DMS53 treated with DMSO at 0.1 percent for 48 hours (cell line): Measurements from ENCODE around the gene AIG1.
A peak's percentile ranks its signal among the peaks of the same experiment; 100 is the strongest.

ENCODE experiments used
- DNase-seq: peaks from one replicate; lab custom pipeline; 2025; ENCODE audit not compliant: unreplicated experiment; lab: John Stamatoyannopoulos, UW

AIG1 gene

DNA sequence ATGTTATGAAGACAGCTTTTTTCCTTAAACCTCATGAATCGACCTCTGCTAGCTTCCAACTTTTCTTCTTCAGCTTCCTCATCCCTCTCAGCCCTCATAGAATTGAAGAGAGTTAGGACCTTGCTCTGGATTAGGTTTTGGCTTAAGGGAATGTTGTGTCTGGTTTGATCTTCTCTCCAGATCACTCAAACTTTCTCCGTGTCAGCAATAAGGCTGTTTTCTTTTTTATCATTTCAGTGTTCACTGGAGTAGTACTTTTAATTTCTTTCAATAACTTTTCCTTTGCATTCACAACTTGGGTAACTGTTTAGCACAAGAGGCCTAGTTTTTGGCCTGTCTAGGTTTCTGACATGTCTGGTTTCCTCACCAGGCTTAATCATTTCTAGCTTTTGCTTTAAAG is 32.6 kb downstream of the AIG1 start:
- DNase-seq = no peak

DNA sequence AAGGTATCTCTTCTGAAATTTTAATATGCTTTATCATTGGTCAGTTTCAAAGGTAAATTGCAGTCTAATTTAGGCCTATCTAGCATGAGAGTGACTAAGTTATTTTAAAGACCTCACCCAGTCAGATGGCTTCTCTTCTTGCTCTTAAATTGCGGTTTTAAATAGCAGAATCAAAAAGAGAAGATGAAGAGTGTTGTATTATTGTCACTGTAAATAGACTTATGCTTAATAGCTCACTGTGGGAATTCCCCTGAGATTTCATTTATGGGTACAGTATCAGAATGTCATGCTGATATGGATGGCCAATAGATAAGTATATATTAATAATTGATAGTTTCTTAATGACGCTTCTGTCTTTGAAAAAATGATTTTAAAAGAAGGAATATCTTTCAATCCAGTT is 35.7 kb downstream of the AIG1 start:
- no peak for DNase-seq

DNA sequence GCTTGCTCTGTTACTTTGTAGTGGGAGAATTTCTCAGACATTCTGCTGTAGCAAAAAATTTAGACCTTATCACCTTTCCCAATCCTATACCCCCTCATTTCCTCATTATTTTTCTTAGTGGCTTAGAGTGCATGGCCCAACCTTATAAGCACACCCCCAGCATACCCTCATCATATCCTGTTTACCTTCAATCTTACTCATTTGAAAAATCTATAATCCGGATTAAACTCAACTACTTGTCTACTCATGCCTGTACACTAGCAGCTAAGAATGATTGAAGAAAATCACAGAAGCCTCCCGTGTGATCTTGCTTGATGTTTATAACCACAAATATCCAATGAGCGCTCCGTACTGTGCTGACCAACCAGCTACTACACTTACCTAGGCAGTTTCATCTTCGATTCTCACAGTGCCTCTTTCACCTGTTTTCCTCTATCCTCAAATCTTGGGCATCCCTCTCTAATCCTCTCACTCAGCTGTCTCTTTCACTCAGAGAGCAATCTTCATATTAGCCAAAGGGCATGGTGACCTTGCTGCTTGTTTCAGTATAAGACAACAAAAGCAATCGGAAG is 36.6 kb downstream of the AIG1 start:
- DNase-seq = no peak

DNA sequence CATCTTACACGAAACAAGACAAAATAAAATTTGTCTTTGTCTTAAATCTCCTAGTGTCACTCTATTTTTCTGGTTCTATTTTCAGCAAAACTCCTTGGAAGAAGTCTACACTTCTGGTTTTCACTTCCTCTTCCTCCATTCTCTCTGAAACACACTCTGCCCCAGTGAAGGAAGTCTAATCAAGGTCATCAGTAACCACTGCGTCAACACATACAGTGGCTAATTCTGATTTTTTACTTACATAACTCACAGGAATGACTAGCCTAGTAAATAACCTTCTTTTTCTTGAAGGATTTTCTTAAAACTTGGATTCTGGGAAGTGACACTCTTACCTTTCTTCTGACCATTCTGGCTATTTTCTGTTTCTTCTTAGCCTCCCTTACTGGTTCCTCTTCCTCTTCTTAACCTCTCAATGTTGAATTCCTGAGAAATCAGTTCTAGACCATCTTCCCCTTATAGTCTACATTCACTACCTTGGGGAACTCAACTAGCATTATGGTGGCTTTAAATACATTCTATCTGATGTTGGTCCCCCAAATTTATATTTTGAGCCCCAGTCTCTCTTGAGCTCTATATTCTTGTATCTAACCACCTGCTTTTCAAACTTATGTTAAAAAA is 37.5 kb downstream of the AIG1 start:
- no peak for DNase-seq

DNA sequence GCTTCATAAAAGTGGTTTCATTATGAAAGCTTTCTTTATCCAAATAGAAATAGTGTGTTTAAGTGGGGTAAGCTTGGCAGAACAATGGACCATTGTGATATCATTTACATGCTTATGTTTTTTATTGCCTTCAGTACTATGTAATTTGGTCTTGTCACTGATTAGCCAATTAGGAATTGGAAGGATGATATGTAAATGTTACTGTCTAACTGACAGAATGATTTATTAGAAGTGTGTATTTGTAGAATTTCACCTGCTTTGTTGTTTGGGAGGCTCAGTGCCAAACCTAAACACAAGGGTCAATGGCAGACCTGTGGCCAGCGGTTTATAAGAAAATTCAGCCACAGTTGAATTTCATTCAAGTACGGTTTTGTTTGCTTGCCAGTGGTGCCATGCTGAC is 39.0 kb downstream of the AIG1 start:
- DNase-seq = no peak

DNA sequence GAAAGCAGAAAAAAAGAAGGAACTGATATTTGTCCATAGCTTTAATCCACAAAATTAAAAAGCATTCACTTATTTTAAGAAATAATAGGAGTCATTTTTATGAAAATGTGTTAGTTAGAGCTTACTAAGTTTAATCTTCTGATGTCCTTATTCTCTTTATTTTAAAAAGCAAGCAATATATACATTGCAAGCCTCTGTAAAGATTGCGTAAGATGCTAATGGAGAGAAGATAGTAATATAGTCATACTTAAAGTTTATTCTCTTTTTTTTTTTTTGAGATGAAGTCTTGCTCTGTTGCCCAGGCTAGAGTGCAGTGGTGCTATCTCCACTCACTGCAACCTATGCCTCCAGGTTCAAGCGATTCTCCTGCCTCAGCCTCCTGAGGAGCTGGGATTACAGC is 39.7 kb downstream of the AIG1 start:
- no peak for DNase-seq

DNA sequence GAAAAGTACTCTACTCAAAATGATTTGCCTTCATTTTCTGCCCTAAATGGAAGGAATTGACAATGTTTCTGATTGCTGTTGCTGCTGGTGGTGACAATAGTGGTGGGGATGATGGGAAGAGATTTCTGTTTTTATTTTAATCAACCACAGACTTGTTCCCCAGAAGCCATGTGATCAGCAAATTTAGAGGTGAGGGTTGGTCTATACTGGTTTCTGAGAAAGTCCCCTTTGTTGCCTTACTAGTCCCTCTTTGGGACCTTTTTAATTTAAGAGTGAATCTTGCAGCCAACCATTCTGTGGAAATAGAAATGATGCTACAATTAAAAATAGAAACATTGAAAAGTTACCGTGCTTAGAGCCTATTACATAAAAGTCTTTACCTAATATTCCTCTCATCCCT is 43.2 kb downstream of the AIG1 start:
- DNase-seq = no peak

DNA sequence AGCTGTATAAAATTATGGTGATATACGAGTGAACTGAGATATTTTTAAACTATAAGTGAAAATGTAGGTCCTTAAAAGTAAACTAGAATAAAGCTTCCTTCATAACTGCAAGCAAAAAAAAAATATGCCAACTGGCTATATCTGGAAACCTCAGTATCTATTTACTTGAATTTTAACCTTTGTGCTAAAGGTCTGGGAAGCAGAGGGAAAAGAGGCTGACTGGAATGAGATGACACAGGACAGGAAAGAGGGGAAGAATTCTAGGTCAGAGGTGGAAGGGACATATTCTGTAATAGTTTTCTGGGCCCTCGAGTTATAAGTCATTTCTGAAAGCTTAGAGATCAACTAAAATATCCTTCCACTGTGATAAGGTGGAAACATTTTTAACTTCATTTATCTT is 46.8 kb downstream of the AIG1 start:
- DNase-seq = no peak

DNA sequence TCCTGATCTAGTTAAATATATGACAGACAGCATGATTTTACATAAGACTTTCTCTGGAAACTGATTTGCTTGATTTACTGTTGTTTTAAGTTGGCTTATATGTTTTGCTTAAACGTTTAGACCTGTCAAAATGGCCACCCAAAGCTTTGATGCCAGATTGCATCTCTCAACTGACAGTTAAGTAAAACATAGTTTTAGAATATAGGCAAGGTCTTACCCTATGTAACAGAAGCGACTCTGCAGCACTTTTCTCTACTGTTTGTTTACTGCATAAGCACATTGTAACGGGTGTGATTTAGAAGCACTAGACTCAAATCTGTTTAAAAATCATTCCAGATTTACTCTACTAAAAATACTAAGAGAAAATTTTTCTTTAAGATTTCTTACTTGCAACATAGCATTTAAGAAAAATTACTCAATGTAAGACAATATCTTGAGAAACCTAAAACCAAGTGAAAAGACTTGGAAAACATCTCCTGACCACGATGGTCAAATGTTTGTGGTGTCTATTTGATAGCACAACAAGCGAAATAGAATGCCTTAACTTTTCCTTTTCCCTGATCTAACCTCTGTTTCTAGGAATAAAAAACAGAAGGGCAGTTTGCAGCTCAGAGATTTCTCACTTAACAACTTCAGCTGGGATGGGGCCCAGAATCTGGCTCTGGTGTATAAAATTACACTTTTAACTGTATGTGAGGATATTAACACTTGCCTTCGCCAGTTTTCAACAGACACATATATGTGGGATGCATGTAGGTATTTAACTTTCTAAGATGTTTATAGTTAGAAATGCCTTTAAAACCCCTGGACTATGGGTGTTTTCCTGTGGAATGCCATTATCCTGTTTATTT is 47.4 kb downstream of the AIG1 start:
- DNase-seq = no peak

DNA sequence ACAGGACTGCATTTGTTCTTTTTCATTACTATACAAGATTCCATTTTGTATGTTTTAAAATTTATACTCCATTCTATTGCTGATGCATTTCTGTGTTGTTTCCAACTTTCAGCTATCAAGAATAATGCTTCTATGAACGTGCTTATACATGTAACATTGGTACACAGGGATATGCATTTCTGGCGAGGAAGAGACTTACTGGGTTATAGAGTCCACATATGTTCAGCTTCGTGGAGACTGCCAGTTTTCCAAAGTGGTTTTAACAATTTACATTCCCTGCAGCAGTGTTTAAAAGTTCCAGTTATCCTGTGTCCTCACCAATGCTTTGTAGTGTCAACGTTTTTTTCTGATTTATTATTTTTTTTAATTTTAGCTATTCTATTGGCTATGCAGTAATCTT is 48.5 kb downstream of the AIG1 start:
- DNase-seq = no peak

DNA sequence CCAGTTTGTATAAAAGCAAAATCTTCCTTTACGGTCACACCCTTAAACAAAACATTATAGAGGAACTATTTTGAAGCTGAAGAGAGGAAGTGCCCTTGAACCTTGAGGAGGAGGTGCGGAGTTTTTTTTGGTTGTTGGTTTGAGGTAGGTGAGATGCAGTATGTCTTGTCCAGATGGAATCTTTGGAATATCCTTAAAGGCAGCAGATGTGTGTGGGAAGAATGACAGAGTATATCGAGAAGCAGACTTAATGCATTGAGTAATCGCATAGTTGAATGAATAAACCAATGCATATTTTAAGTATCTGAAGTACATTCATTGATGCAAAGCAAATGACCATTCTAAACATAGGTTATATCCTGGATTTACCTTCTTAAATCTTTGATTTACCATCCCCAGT is 49.9 kb downstream of the AIG1 start:
- no peak for DNase-seq

DNA sequence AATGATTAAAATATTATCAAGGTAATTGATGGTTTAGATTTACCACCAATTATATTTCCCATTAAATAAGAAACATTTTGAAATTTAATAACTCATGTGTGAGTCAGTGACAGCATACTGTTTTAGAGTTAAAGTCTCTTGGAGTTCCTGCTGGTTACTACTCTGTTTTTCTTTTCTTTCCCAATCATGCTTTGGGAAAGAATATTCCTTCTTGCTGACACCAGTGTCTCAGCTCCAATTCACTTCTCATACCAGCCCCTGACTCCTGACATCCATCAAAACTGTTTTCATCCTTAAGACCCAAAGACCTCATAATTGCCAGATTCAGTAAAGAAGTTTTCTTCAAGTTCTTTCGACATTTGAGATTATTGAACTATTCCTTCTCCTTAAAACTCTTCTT is 50.3 kb downstream of the AIG1 start:
- no peak for DNase-seq

DNA sequence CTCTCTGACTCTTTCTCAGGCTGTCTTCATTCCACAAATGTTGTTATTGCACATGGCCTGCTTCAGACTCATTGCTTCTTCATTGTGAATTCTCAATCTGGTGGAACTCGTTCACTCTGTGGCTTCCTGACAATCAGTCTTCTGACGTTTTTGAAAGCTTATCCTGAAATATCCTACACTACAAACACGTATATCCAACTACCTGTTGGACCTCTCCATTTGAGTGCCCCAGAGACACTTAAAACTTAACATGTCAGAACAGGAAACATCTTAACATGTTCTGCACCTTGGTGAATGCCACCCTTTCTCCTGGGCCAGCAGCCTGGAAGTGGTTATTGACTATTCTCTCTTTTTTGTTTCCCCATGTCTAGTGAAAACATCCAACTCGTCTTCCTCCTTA is 50.8 kb downstream of the AIG1 start:
- peak; percentile 3 for DNase-seq

DNA sequence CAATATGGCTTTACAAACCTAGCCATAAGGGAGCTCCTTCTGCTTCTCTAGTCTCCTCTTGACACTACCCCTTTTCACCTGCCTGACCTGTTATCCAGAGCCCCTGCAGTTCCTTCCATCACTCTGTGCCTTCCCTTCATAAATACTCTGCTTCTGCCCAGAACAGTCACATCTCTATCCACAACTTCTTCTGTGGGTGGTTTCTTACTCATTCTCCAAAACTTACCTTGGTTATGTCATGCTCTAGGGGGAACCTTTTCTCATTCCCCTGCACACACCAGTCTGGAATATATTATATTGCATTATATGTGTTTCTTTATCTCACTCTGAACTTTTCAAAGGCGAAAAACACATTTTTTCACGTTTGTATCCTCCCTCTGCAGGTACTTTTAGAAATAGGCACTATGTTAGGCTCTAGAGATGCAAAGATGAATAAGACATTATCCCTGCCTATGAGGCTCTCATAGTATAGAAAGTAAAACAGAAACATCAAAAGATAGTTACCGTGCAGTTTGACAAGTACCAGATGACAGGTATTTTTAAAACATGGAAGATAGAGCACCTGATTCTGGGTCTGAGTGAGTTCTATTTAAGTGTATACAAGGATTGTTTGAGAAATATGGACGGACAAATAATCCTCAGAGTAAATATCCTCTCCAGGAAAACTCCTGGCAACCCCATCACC is 51.5 kb downstream of the AIG1 start:
- no peak for DNase-seq

DNA sequence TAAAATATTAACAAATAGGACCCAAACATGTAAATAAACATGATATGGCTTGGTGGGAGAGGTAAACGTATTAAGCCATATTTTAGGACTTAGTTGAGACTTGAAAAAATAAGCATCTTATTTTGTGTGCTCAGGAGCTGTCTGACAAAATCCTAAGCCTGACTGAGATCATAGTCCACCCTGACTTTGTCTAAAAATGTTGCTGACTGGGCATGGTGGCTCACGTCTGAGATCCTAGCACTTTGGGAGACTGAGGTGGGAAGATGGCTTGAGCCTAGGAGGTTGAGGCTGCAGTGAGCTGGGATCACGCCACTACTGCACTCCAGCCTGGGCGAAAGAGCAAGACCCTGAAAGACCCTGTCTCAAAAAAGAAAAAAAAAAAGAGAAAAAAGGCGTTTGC is 52.1 kb downstream of the AIG1 start:
- no peak for DNase-seq

DNA sequence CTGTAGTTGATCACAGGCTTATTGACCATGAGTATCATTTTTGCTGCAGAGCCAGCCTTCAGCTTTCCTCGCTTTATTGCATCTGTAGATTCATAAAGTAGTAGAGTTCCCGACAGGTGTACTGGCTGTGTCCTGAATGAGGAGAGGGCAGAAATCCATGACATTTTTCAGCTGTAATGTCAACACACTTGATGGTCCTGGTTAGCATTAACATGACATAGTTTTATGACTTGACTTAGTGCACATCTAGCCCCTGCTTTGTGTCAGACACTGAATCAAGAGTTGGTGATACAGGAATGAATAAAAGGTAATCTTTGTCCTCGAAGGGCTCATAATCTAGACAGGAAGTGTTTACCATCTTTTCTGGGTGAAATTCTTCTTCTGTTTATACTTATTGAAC is 55.0 kb downstream of the AIG1 start:
- DNase-seq = no peak

DNA sequence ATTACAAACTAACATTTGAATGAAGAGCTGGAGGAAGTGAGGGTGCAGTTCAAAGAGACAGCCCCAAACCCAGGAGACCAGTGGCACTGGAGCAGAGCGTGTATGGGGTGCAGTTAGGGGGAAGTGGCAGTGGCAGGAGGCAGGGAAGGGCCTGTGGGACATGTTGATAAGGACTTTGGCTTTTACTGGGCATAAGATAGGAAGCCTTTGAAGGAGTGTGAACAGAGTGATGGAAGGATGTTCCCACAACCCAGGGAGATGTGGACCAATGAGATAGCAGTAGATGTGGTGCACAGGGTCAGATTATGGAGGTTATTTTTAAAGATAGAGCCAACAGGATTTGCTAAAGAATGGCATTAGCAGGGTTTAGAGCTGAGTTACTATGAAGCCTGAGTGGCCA is 56.4 kb downstream of the AIG1 start:
- no peak for DNase-seq

DNA sequence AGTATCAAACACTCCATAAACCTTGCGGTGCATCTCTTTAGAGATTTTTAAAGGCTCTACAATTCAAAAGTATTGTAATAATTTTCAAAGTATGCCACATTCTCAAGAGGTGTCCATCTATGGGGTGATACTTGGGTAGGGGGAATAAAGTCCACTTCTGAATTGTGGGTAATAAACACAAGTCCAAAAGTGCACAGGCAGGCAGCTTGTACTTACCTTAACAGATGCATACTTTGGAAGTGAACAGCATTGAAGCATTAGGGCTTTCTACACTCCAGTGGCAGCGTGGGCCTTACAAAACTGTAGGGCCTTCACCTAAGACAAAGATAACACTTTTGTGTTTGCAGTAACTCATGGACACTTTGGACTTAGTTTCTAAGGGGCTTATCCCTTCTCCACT is 58.6 kb downstream of the AIG1 start:
- no peak for DNase-seq

DNA sequence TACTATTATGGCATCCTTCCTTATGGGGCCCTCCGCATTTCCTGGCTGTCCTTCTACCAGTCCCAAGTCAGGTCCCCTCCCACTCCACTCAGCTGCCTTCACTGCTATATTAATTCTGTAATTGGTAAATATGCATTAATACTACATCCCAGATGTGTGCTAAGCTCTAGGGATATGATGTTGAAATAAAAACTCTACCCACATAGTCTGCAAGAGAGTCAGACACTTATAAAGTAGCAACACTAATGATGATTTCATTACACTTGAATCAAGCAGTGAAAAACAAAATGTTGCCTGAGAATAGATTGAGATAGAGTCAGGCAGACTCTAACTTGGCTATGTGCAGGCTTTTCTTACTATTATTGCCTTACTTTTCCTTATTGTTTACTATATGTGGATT is 62.4 kb downstream of the AIG1 start:
- no peak for DNase-seq

DNA sequence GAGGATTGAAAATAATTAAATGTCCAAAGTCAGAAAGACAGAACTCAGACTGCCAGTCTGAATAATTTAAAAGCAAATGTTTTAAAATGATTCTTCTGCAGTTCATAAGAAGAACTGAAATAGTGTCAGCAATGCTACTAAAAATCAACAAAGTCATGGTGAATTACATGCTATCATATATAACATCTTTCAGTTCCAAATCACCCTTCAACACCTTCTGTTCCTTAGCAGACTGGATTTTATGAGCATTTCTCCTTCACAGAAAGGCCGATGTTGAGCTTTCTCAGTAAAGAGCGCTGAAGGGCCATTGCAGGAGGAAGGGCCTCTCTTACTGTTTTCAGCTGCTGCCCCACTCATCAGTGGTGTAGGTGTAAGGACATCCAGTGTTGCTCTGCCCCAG is 63.3 kb downstream of the AIG1 start:
- peak; percentile 69 for DNase-seq

DNA sequence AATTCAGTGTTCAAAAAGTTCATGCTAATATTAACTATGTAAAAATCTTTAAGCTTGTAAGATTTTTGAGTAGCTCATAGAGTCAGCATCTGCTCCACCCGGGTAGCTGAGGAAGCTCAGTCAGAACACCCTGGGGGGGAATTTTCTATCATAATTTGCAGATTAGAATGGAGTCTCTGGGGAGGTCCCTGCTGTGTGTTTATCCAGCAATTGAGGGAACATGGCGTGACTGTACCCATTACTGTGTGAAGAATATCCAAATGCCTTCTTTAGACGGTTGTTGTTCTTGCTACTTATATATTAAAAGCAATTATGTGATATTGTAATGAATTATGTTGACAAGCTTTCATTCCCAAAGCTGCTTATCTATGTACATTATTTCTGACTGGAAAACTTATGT is 64.8 kb downstream of the AIG1 start:
- no peak for DNase-seq
